Panc1 (cell line): ENCODE data around the gene NWD2. TPM values are rescaled to one million over a fixed set of nuclear protein-coding genes. Genes with fewer than 3 reads are reported as not detected.

ENCODE experiments used
- ATAC-seq: fragments of 200-7000 bp; cut with Tn5 transposase; 2 replicates; pipeline ENCODE4 v1.9.1; 2020; ENCODE audit warnings: mild to moderate bottlenecking, moderate library complexity
- BruUV-seq: library from RNA; stranded (reverse); fragments of 400-500 nt; replicated peaks from 2 replicates; lab custom pipeline; 2021; lab: Mats Ljungman, UMichigan
- CTCF ChIA-PET: fragments of 300-600 bp; sonication (Branson Sonifier 250); formaldehyde crosslinking; loops from one replicate; lab custom pipeline; 2022; ENCODE audit warnings: antibody characterized with exemption; lab: Charles Lee
- POLR2A ChIA-PET: fragments of 300-600 bp; sonication (Branson Sonifier 250); formaldehyde crosslinking; loops from one replicate; lab custom pipeline; 2022; ENCODE audit warnings: antibody characterized with exemption; lab: Charles Lee
- DNase-seq: peaks from one replicate; pipeline ENCODE4 v3.0.0-alpha.2; 2010; ENCODE audit warnings: low read depth, low spot score
- H3K27ac ChIP-seq: 2 replicates; pipeline ENCODE4 v1.5.1; 2011; ENCODE audit warnings: mild to moderate bottlenecking, low read length, inconsistent platforms
- H3K27me3 ChIP-seq: fragments of 200-500 bp; sonication (Bioruptor generic); 2 replicates; pipeline ENCODE4 v1.6.0; 2014; ENCODE audit warnings: low read length, inconsistent platforms; ENCODE audit not compliant: control insufficient read depth, insufficient read depth
- H3K36me3 ChIP-seq: fragments of 200-500 bp; sonication (Bioruptor generic); 2 replicates; pipeline ENCODE4 v1.5.1; 2014; ENCODE audit warnings: inconsistent platforms, mild to moderate bottlenecking, low read length, moderate library complexity; ENCODE audit not compliant: control insufficient read depth, insufficient read depth
- H3K4me1 ChIP-seq: 2 replicates; pipeline ENCODE4 v1.5.1; 2011; ENCODE audit warnings: inconsistent platforms, mild to moderate bottlenecking, low read length, moderate library complexity; ENCODE audit not compliant: control insufficient read depth, insufficient read depth
- H3K4me3 ChIP-seq, 2 experiments: 2 replicates each; pipeline ENCODE4 v1.5.1; 2011 to 2012; ENCODE audit warnings: low read depth in 2 of 2, low read length in 2 of 2, mild to moderate bottlenecking in 2 of 2, inconsistent platforms in 1 of 2, moderate library complexity in 1 of 2
- H3K9me3 ChIP-seq: fragments of 200-500 bp; sonication (Bioruptor generic); 2 replicates; pipeline ENCODE4 v1.5.1; 2014; ENCODE audit warnings: low read depth, mild to moderate bottlenecking, inconsistent platforms, low read length, moderate library complexity; ENCODE audit not compliant: control insufficient read depth, insufficient read depth
- CTCF ChIP-seq: fragments of 450-650 bp; IDR thresholded peaks from 2 replicates; pipeline ENCODE4 v1.5.1; 2017; ENCODE audit warnings: mild to moderate bottlenecking
- POLR2AphosphoS5 ChIP-seq: IDR thresholded peaks from 2 replicates; pipeline ENCODE4 v1.6.1; 2012; ENCODE audit warnings: mild to moderate bottlenecking, low read depth, low read length, moderate library complexity
- SIN3A ChIP-seq: IDR thresholded peaks from 2 replicates; pipeline ENCODE4 v1.6.1; 2012; ENCODE audit warnings: low read depth, mild to moderate bottlenecking, low read length, moderate library complexity, borderline replicate concordance; ENCODE audit not compliant: insufficient read depth
- TCF7L2 ChIP-seq: IDR thresholded peaks from 2 replicates; pipeline ENCODE4 v1.6.1; 2011; ENCODE audit warnings: mild to moderate bottlenecking, low read depth, low read length, inconsistent platforms
- in situ Hi-C: cut with HindIII; loops from 2 replicates; pipeline ENCODE4 v1.10.0; 2016; ENCODE audit warnings: low sequenced_read_pairs, low pct_unique_long_range_greater_than_20kb
- intact Hi-C: fragments of 100-400 bp; cut with micrococcal nuclease; formaldehyde crosslinking; loops from one replicate; pipeline ENCODE4 v1.10.0; 2022; ENCODE audit not compliant: unreplicated experiment
- total RNA-seq: library from RNA; stranded (reverse); gene quantifications from one replicate; pipeline ENCODE4 v1.2.1, GENCODE V29; 2021; ENCODE audit not compliant: unreplicated experiment
- TF ChIP-seq, protein P1 (sequence below), 2 experiments: IDR thresholded peaks; 2 replicates each; pipeline ENCODE4 v1.6.1; 2011 to 2012; ENCODE audit warnings: low read depth in 2 of 2, control low read depth in 1 of 2, low read length in 1 of 2, mild to moderate bottlenecking in 1 of 2, moderate library complexity in 1 of 2; ENCODE audit not compliant: insufficient read depth in 1 of 2

Gene NWD2
- total RNA-seq, 1 experiment from 2014 or later, result not detected

DNA sequence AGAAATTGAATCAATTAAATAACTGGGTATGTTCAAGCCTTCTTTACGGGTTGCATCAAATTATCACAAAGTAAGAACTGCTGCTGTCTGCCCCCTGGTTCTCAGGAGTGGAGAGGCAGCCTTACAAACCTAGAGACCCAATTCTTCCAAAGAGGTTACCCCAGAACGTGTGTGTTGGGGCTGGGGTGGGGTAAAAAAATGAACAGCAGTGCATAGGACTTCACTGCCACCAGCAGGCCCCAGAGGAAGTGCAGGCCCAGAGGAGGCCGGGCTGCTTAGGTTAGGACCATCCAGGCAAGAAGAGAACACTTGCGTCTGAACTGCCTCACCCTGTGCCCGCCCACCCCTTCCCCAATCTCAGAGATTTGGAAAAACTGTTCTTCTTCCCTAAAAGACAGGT is 1.5 kb upstream of the NWD2 start:
- DNase-seq (no peak), ATAC-seq (no peak)
- no peak overlapping the region for H3K27ac ChIP-seq
- no peaks in the 10 kb centered on the region for H3K4me1 ChIP-seq
- H3K4me3 ChIP-seq, result no peak overlapping the region
- no TSS peak for BruUV-seq
- no peaks in the 10 kb centered on the region for H3K36me3 ChIP-seq
- in situ Hi-C loops (no loop called here), intact Hi-C loops (no loop called here)
- no peaks in the 10 kb centered on the region for H3K9me3 ChIP-seq
- TF ChIP-seq POLR2AphosphoS5, result no peak
- TF ChIP-seq, protein P1, sequence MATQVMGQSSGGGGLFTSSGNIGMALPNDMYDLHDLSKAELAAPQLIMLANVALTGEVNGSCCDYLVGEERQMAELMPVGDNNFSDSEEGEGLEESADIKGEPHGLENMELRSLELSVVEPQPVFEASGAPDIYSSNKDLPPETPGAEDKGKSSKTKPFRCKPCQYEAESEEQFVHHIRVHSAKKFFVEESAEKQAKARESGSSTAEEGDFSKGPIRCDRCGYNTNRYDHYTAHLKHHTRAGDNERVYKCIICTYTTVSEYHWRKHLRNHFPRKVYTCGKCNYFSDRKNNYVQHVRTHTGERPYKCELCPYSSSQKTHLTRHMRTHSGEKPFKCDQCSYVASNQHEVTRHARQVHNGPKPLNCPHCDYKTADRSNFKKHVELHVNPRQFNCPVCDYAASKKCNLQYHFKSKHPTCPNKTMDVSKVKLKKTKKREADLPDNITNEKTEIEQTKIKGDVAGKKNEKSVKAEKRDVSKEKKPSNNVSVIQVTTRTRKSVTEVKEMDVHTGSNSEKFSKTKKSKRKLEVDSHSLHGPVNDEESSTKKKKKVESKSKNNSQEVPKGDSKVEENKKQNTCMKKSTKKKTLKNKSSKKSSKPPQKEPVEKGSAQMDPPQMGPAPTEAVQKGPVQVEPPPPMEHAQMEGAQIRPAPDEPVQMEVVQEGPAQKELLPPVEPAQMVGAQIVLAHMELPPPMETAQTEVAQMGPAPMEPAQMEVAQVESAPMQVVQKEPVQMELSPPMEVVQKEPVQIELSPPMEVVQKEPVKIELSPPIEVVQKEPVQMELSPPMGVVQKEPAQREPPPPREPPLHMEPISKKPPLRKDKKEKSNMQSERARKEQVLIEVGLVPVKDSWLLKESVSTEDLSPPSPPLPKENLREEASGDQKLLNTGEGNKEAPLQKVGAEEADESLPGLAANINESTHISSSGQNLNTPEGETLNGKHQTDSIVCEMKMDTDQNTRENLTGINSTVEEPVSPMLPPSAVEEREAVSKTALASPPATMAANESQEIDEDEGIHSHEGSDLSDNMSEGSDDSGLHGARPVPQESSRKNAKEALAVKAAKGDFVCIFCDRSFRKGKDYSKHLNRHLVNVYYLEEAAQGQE (IDR thresholded peaks at IDR 0.05; ENCODE audit: insufficient read depth in 1 of 2, low read depth in 2 of 2, low read length in 1 of 2), result no peak
- TF ChIP-seq SIN3A, result no peak
- TF ChIP-seq CTCF, result no peak; the same call in 1 of the 2 replicates
- TF ChIP-seq TCF7L2, result no peak
- ChIA-PET CTCF (no interaction called here), POLR2A (no interaction called here)
- no peaks in the 10 kb centered on the region for H3K27me3 ChIP-seq

DNA sequence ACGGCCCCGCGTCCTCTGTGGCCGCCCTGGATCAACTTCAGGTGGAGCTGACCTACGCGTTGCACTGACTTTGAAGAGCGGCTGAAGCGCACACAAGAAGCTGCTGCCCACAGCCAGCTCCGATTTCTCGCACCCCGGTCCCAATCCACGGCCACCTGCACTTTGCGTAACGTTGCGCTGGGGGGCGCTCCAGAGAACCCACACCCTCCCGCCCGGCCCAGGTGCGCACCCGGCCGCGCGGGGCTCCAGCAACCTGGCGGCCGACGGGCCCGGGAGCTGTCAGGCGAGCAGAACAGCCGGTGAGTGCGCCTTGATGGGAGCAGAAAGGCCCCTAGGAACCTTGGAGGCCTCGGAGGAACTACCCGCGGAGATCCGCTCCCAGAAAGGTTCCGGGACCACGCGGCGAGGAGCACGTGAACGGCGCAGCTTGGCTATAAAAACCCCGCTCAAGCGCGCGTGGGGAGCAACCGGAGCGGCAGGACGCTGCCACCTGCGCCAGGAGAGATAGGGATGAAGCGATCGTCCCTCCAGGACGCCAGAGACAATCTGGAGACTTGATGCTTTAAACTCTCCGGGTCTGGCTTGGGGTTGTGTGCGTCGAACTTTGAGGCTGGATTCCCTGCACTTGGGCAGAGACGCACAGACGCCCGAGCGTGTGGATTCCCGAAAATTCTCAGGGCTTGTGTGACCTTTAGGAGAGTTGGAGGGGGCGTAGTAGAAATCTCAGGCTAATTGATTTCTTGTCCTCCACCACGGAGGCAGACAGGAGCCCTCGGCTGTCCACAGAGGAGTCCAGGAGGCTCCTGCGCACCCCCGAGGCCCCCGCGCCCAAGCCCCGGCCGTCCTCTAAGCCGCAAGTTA is 591 bp upstream of the NWD2 start:
- no peaks in the 10 kb centered on the region for H3K4me1 ChIP-seq
- H3K36me3 ChIP-seq, result no peaks in the 10 kb centered on the region
- DNase-seq (no peak), ATAC-seq (no peak)
- ChIA-PET CTCF (no interaction called here), POLR2A (no interaction called here)
- intact Hi-C loops, result no loop called here
- in situ Hi-C loops, result no loop called here
- TF ChIP-seq SIN3A, result no peak
- BruUV-seq, result no TSS peak
- no peak overlapping the region for H3K4me3 ChIP-seq
- H3K9me3 ChIP-seq, result no peaks in the 10 kb centered on the region
- H3K27me3 ChIP-seq, result no peaks in the 10 kb centered on the region
- no peak overlapping the region for H3K27ac ChIP-seq

DNA sequence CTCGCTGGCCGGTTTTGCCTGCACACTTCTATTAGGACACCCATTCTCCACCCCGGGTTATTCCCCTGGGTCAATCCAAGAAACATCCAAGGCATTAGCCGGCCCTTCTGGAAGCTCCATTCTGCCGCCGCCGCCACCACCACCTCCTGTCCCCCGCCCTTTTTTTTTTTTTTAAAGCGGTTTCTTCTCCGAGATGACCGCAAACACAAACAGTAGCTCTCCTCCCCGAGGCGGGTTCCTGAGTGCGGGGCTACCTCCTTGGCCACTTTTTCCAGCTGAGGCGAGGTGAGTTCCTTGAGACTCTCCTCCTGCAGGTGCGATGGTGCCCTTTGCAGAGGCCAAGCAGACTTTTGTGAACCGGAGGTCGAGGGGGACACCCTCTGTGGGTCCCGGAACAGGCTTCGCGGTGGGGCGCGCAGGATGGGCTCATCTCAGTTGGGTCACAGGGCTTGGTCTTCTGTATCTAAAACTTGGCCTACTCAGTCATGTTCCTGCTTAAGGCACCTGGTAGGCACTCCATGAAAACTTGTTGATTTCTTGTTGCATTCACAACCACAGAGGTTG is 930 bp downstream of the NWD2 start:
- TF ChIP-seq SIN3A (no peak), CTCF (no peak), POLR2AphosphoS5 (no peak), TCF7L2 (no peak)
- TF ChIP-seq, protein P1 (IDR thresholded peaks at IDR 0.05; ENCODE audit: insufficient read depth in 1 of 2, low read depth in 2 of 2, low read length in 1 of 2), result no peak
- DNase-seq (no peak), ATAC-seq (no peak)
- BruUV-seq, result no TSS peak
- ChIA-PET POLR2A (no interaction called here), CTCF (no interaction called here)
- intact Hi-C loops, result no loop called here
- no peaks in the 10 kb centered on the region for H3K36me3 ChIP-seq
- H3K4me1 ChIP-seq, result no peaks in the 10 kb centered on the region
- H3K27me3 ChIP-seq, result no peaks in the 10 kb centered on the region
- in situ Hi-C loops, result no loop called here
- H3K27ac ChIP-seq, result no peak overlapping the region
- no peak overlapping the region for H3K4me3 ChIP-seq
- no peaks in the 10 kb centered on the region for H3K9me3 ChIP-seq
